HG03097 (cell line): ENCODE measurements around the gene HEXA.

Source experiments
- ATAC-seq: cut with Tn5 transposase; IDR thresholded peaks from one replicate; pipeline ENCODE4 v1.9.1; 2021; ENCODE audit not compliant: unreplicated experiment, low FRiP score

Gene HEXA

GRCh38 chr15:72377331-72377730 lies 1.5 kb upstream of the HEXA start:
- ATAC-seq: no peak

DNA sequence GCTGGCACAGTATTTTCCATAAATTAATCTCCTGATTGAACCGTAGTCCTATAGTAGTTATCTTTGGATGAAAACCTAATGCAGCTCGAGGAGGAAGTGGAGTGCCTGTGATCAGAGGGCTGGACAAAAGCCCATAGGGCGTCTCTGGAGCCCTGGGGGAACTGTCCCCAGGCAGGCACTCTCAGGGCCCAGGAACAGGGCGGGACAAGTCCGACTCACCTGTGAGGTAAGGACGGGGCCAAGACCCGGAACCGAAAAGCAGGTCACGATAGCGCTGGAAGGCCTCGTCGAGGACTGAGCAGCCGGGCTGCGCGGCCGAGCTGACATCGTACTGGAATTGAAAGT lies 341 bp downstream of the HEXA start:
- ATAC-seq: peak; percentile 48

GRCh38 chr15:72372361-72372760 lies 3.5 kb downstream of the HEXA start:
- no peak for ATAC-seq

GRCh38 chr15:72369964-72370363 lies 5.8 kb downstream of the HEXA start:
- no peak for ATAC-seq

DNA sequence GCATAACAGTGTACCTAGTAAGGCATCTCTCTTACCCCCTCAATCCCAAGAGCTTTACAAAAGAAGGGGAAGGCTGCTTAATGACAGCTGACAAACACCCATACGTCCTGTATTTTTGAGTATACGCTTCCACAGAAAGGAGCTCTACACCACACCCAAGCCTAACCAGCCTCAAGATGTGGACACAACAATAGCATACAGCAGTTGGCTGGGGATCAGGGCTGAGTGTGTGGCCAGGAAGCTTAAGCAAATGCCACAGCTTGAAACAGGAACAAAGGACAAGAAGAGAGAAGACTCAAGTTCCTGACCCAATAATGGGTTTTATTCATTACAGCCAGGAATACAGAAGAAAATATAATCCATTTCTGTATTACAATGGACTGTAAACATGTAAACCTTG lies 6.9 kb downstream of the HEXA start:
- no peak for ATAC-seq

GRCh38 chr15:72368325-72368724 lies 7.5 kb downstream of the HEXA start:
- no peak for ATAC-seq

- peak; percentile 80 for ATAC-seq
Measured at GRCh38 chr15:72365844-72366243, 10.0 kb downstream of the HEXA start.

DNA sequence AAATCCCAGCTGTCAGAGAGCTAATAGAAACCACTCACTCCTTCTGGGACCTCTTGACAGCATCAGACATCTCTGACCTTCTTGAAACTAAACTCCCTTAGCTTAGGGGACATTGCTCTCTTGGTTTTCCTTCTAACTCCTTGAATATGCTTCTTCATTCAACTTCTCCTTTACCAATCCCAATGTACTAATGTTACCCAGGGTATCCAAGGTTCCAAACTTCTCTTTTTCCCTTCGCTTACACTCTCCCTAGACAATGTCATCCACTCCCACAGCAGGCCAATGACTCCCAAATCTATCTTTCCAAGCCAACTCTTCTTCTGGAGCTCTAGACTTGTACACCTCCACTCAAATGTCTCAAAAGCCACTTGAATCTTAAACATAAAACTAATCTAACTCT lies 14.6 kb downstream of the HEXA start:
- no peak for ATAC-seq

GRCh38 chr15:72358650-72359171 lies 17.1 kb downstream of the HEXA start:
- no peak for ATAC-seq

- ATAC-seq: no peak
Measured at GRCh38 chr15:72358121-72358520, 17.7 kb downstream of the HEXA start.

GRCh38 chr15:72354496-72354895 lies 21.3 kb downstream of the HEXA start:
- ATAC-seq: no peak

- ATAC-seq: no peak
Measured at GRCh38 chr15:72353266-72353665, 22.5 kb downstream of the HEXA start.

DNA sequence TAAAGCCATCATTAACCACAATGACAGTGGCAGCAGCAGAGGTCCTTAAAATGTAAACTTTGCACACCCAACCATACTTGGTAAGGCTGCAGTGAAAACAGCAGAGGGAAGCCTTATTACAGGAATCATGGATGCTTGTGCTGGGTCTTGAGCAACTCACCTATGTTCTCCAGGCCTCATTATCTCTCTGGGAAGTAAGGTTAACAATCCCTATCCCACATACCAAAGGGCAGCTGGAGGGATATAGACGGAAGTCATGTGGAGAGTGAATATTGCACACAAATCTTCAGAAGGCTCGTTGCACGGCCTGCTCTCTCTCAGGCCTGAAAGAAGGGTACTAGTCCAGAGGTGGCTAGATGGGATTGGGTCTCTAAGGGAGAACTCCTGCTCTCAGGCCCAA lies 30.0 kb downstream of the HEXA start:
- no peak for ATAC-seq

DNA sequence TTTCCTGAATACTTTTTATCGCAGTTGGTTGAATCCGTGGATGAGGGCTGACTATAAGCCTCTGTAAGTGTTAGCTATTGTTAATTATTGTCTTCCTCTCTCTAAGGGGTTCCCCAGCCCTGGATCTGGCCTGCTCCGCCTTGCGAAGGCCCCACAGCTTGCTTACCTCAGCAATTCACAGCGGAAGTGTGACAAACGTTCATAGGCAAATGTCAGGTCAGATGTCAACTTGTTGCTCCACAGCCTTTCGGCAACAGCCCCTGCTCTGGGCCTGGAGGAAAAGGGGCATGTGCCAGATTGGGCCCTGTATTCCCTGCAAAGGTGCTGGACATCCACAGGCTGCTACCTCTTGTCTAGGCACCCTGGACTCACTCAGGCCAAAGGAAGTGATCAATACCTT lies 30.5 kb downstream of the HEXA start:
- no peak for ATAC-seq

- no peak for ATAC-seq
Measured at GRCh38 chr15:72344602-72345001, 31.2 kb downstream of the HEXA start.

DNA sequence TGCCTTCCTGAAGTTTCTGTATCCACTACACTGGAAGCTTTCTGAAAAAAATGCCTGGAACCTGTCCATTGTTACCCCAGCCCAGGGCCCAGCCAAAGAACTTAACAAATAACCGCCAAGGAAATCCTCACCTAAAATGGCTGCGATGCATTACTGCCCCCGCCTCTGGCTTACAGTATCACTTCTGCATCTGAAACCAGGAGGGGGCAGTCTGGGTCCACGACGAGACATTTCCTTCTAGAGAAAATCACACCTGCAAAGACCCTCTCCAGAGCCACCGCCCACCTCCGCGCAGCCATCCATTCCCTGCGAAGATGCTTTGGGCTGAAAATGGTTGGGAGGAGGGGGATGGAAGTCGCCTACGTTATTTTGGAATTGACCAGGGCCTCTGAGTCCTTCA lies 33.4 kb downstream of the HEXA start:
- ATAC-seq: no peak

DNA sequence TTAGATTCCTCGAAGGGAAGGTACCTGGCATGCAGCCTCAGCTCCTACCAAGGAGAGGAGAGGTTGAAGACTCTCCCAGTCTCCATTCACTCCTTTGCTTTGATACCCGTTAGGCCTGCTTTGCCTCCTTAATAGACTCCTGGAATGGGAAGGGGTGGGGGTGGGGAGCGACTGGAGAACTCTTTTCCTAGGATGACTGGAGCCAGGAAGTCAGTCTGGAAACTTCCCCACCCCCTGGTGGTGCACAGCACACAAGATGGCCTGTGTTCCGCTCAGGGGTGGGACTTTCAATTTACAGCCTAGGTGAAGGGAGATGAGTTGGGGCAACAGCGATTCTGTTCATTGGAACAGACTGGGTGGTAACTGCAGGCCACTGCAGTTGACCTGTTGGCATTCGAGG lies 34.5 kb downstream of the HEXA start:
- ATAC-seq: no peak

DNA sequence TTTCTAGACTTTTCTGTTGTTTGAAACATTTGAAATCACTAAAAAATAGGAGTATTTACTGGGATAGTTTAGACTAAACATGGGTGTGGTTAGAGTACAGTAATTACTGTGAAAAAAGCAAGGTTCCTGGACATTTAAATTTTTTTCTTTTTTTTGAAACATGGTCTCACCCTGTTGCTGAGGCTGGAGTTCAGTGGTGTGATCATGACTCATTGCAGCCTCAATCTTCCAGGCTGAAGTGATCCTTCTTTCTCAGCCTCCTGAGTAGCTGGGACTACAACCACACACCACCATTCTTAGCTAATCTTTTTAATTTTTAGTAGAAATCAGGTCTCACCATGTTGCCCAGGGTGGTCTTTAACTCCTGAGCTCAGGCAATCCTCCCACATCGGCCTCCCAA lies 35.4 kb downstream of the HEXA start:
- no peak for ATAC-seq

DNA sequence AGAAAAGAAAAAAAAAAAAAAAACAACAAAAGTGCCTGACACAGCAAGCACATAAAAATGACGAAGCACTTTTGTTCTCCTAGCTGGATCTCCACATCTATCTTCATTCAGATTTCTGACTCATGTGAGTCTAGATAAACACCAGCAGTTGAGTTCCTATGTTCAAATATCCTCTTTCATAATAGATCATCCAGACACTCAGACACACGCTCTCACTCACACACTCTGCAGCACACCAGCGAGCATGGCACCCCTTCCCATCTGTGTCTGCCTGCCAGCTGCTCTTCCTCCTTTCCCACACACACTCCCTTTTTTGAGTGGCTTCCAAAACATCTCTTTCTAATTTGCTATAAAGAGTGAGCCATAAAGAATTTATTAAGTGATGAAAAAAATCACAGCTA lies 36.0 kb downstream of the HEXA start:
- ATAC-seq: no peak

DNA sequence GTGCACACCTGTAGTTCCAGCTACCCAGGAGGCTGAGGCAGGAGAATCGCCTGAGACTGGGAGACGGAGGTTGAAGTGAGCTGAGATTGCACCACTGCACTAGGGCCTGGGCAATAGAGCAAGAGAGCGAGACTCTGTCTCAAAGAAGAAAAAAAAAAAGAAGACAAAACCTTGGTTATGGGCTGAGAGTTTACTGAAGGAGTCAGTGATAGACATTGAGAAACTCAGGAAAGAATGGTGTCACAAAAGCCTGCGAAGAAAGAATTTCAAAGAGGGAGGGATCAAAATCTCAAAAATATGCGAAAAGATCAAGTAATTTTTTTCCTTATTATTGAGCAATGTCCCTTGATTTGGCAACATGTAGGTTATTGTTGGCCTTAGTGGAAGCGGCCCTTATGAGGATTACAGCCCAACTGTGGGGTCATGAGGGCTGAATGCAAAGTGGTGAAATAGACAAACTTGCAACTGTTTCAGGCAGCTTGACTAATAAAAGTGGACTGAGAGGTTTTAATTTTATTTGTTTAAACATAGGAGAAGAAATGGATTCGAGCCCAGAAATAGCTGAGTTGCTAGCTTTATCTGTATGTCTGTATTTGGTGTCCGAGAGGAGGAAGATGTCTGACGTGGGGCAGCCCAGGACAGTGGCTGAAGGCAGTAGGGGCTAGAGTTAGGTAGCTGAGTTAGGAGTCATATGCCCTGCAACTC lies 37.0 kb downstream of the HEXA start:
- no peak for ATAC-seq

DNA sequence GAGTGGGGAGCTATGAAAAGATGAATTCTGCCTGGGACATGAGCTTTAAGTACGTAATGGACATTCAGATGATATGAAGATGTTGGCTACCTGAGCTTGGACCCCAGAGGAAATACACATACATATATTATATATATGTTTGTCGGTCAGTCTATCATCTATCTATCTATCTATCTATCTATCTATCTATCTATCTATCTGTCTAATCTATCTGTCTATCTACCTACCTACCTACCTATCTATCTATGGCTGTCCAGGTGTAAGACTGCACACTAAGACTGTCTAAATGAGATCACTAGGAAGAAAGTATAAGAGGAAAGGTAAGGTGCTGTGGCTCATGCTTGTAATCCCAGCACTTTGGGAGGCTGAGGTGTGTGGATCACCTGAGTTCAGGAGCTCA lies 37.7 kb downstream of the HEXA start:
- ATAC-seq: no peak

GRCh38 chr15:72334842-72335241 lies 41.0 kb downstream of the HEXA start:
- no peak for ATAC-seq

GRCh38 chr15:72331021-72331420 lies 44.8 kb downstream of the HEXA start:
- ATAC-seq: no peak
